Hair follicular keratinocyte (primary cell): ENCODE results near the gene SRM. TPM values are rescaled to one million over a fixed set of nuclear protein-coding genes. Genes with fewer than 3 reads are reported as not detected.

ENCODE experiments used
- total RNA-seq: library from RNA; depleted of rRNA; stranded (reverse); fragments of >200 nt; gene quantifications from 2 replicates; pipeline ENCODE4 v1.2.3, GENCODE V29; 2015

Gene SRM
- total RNA-seq = 55.1 and 86.0 TPM in 2 replicates

GRCh38 chr1:11059968-11060830, at the start of gene SRM:
SRM (minus strand) TSS chr1:11060018; CDS start chr1:11059943, 75 bp downstream.

GRCh38 chr1:11099310-11100148, 39.7 kb upstream of the SRM start, which contains the start of gene EXOSC10:
EXOSC10 (minus strand) TSS chr1:11099869; CDS start chr1:11099831, 38 bp downstream.

GRCh38 chr1:11046625-11047365, 13.0 kb downstream of the SRM start, which contains the start of gene MASP2:
MASP2 (minus strand) TSS chr1:11047239; CDS start chr1:11047207, 32 bp downstream.

DNA sequence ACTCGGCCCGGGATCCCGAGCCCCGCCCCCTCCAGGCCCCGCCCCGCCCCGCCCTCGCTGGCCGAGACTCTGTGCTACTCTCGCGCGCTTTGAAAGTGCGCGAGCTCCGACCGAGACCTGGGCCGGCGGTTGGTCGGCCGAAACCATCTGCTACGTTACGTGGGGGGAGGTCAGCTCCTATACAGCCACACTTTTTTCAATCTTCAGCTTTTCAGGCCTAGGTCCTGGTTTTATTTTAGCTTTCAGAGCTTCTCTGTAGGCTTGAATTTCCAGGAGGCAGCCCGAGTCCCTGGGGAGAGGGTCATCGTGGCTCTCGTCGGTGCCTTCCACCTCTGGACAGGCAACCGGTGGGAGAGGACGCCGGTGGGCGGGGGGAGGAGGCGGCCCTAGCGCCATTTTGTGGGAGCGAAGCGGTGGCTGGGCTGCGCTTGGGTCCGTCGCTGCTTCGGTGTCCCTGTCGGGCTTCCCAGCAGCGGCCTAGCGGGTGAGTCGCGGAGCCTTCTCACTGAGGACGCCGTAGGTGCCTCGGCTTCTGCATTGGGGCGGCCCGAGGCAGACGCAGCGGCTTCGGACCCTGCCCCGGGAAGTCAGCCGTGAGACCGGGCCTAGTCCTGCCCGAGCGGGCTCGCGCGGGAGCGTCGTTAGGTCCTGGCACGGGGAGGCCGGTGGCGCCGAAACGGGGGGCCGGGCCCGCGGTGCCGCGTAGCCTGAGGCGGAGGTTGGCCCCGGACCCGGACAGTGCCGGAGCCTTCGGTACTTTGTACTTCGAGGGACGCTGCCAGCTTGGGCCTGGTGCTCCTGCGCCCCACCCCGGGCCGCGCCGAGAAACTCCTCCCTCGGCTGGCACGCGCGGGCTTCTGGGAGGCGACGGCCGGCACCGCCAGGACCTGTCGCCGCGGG, 47.3 kb downstream of the SRM start, which contains the start of gene TARDBP:
Gene TARDBP (plus strand): TSS at position 395 of the 900 bp plus-strand sequence. CDS start 1,074 bp downstream, outside the sequence.

Other genes starting within 250 kb of the SRM start
- gene TARDBP, start 47.4 kb downstream of the SRM start, total RNA-seq = 46.5 and 56.1 TPM in 2 replicates
- not detected in 2 replicates for gene MASP2, start 12.8 kb downstream of the SRM start, total RNA-seq
- 46.2 and 70.4 TPM in 2 replicates for gene EXOSC10, start 39.9 kb upstream of the SRM start, total RNA-seq
- gene ANGPTL7, start 129.3 kb upstream of the SRM start, total RNA-seq = 0.08 TPM in 1 of 2 replicates, not detected in the other
- 31.1 and 33.6 TPM in 2 replicates for gene MTOR, start 202.5 kb upstream of the SRM start, total RNA-seq
- 9.6 and 12.0 TPM in 2 replicates for gene UBIAD1, start 213.2 kb upstream of the SRM start, total RNA-seq